Lung (tissue), 12 donors: ENCODE data around the gene GNL2. TPM values are rescaled to one million over a fixed set of nuclear protein-coding genes. Genes with fewer than 3 reads are reported as not detected.
"Not testable (repeated sequence)": the region's sequence is repeated elsewhere in the genome, so short reads cannot be mapped to it uniquely, and the experiment has no call there.

Experiments
- ATAC-seq: fragments of 200-7000 bp; cut with Tn5 transposase; one replicate; pipeline ENCODE4 v1.9.1; 2020; ENCODE audit warnings: moderate number of reproducible peaks; ENCODE audit not compliant: insufficient read depth, low FRiP score
- DNase-seq, 3 donors: peaks; one replicate each; pipeline ENCODE4 v3.0.0-alpha.2; 2013 to 2017
- H3K27ac ChIP-seq, 2 donors: one replicate each; pipeline ENCODE4 v1.5.1; 2013; ENCODE audit warnings: mild to moderate bottlenecking in 2 of 2, moderate library complexity in 2 of 2, control low read depth in 1 of 2, inconsistent platforms in 1 of 2, low read depth in 1 of 2, low read length in 1 of 2
- H3K27me3 ChIP-seq, 3 donors: one replicate each; pipeline ENCODE4 v1.5.1; 2013; ENCODE audit warnings: low read length in 2 of 3; ENCODE audit not compliant: control insufficient read depth in 3 of 3, insufficient read depth in 3 of 3
- H3K36me3 ChIP-seq, 4 donors: one replicate each; pipeline ENCODE4 v1.5.1; 2013; ENCODE audit warnings: low read length in 4 of 4, mild to moderate bottlenecking in 1 of 4, moderate library complexity in 1 of 4; ENCODE audit not compliant: control insufficient read depth in 4 of 4, insufficient read depth in 4 of 4
- H3K4me1 ChIP-seq, 5 donors: one replicate each; pipeline ENCODE4 v1.5.1; 2013; ENCODE audit warnings: low read length in 5 of 5, mild to moderate bottlenecking in 2 of 5, moderate library complexity in 1 of 5; ENCODE audit not compliant: control insufficient read depth in 5 of 5, insufficient read depth in 5 of 5
- H3K4me3 ChIP-seq: one replicate; pipeline ENCODE4 v1.5.1; 2013; ENCODE audit warnings: mild to moderate bottlenecking, control low read depth, moderate library complexity
- H3K9ac ChIP-seq, 2 donors: one replicate each; pipeline ENCODE4 v1.5.1; 2013; ENCODE audit warnings: low read length in 2 of 2, control low read depth in 1 of 2; ENCODE audit not compliant: insufficient read depth in 1 of 2
- H3K9me3 ChIP-seq, 4 donors: one replicate each; pipeline ENCODE4 v1.5.1; 2013; ENCODE audit warnings: low read length in 3 of 4, mild to moderate bottlenecking in 1 of 4, moderate library complexity in 1 of 4; ENCODE audit not compliant: control insufficient read depth in 4 of 4, insufficient read depth in 3 of 4
- CTCF ChIP-seq: IDR thresholded peaks from 2 replicates; pipeline ENCODE4 v1.5.1; 2012; ENCODE audit warnings: mild to moderate bottlenecking; ENCODE audit errors: control extremely low read depth, extremely low read depth
- WGBS, 2 donors: extraction: QIAGEN DNeasy Blood & Tissue Kit; methylation state at CpG; one replicate each; pipeline ENCODE4 v1.1.7; 2013; 5-methylcytosine and 5-hydroxymethylcytosine counted together
- polyA plus RNA-seq, 2 donors: library from polyadenylated mRNA; stranded (reverse); fragments of 200-250 nt; gene quantifications; one replicate each; pipeline ENCODE4 v1.2.1, GENCODE V29; 2013
- total RNA-seq, 2 donors: library from RNA; depleted of rRNA in 1 of 2; stranded (reverse); fragments of >200 nt in 1 of 2; gene quantifications; one replicate each; pipeline ENCODE4 v1.2.1, GENCODE V29; 2014 to 2021
- donor health status: control.
- donor health status: control.
- donor health status: Bipolar disorder and iron deficiency.
- donor health status: healthy.
- donor health status: DM: yes; HTN: yes; CAD: no.

The GNL2 gene
- total and polyA plus RNA-seq, 4 donors, result 39.3 to 148 (median 44.3) TPM

GRCh38 chr1:37545019-37545418 lies 50.7 kb downstream of the GNL2 start:
- ATAC-seq (no peak), DNase-seq (no peak)
- peaks cover 15 to 36% (median 21%) of the 10 kb centered on the region in 4 donors for H3K36me3 ChIP-seq
- 72 to 77% methylated on average over 5 of the region's 5 CpGs for WGBS, 2 donors
- H3K4me1 ChIP-seq, result no peaks in the 10 kb centered on the region
- H3K9ac ChIP-seq, result no peak overlapping the region
- H3K4me3 ChIP-seq, result no peak overlapping the region
- no peaks in the 10 kb centered on the region for H3K9me3 ChIP-seq
- no peak for TF ChIP-seq CTCF
- H3K27ac ChIP-seq, result no peak overlapping the region
- no peaks in the 10 kb centered on the region for H3K27me3 ChIP-seq

GRCh38 chr1:37544530-37544929 lies 51.2 kb downstream of the GNL2 start:
- TF ChIP-seq CTCF, result no peak
- no peaks in the 10 kb centered on the region for H3K4me1 ChIP-seq
- H3K9ac ChIP-seq, result no peak overlapping the region
- DNase-seq, result no peak
- H3K36me3 ChIP-seq, result peaks cover 16 to 40% (median 25%) of the 10 kb centered on the region in 4 donors
- no peaks in the 10 kb centered on the region for H3K9me3 ChIP-seq
- no peak for ATAC-seq
- no peaks in the 10 kb centered on the region for H3K27me3 ChIP-seq
- H3K27ac ChIP-seq, result no peak overlapping the region
- no peak overlapping the region for H3K4me3 ChIP-seq
- WGBS, 2 donors, result 97 to 98% methylated on average over 21 of the region's 21 CpGs

GRCh38 chr1:37540036-37540785 lies 55.5 kb downstream of the GNL2 start:
- no peaks in the 10 kb centered on the region for H3K9me3 ChIP-seq
- WGBS, 2 donors, result 97% methylated on average over 30 of the region's 30 CpGs
- H3K36me3 ChIP-seq, result peaks cover 21 to 46% (median 35%) of the 10 kb centered on the region in 4 donors
- no peak for TF ChIP-seq CTCF
- no peak overlapping the region for H3K4me3 ChIP-seq
- H3K27ac ChIP-seq, result no peak overlapping the region
- no peak for ATAC-seq
- DNase-seq, result no peak
- no peaks in the 10 kb centered on the region for H3K4me1 ChIP-seq
- H3K27me3 ChIP-seq, result no peaks in the 10 kb centered on the region
- no peak overlapping the region for H3K9ac ChIP-seq

GRCh38 chr1:37539154-37539553 lies 56.6 kb downstream of the GNL2 start:
- ATAC-seq, H3K4me1 ChIP-seq, H3K9me3 ChIP-seq, H3K9ac ChIP-seq, H3K4me3 ChIP-seq, DNase-seq, H3K27ac ChIP-seq, H3K27me3 ChIP-seq: not testable (repeated sequence)
- 93 to 97% methylated on average over 10 of the region's 10 CpGs for WGBS, 2 donors
- H3K36me3 ChIP-seq, result peaks cover 16 to 37% (median 31%) of the 10 kb centered on the region in 4 donors
